GM21367 (cell line): Measurements from ENCODE around the gene ATP9A.
"Not testable (repeated sequence)": the region's sequence is repeated elsewhere in the genome, so short reads cannot be mapped to it uniquely, and the experiment has no call there.

ENCODE experiments used
- ATAC-seq: cut with Tn5 transposase; IDR thresholded peaks from one replicate; pipeline ENCODE4 v1.9.1; 2021; ENCODE audit not compliant: unreplicated experiment

ATP9A gene

GRCh38 chr20:51578145-51578459 lies 190.1 kb downstream of the ATP9A start:
- no peak for ATAC-seq

GRCh38 chr20:51577432-51578144 lies 190.6 kb downstream of the ATP9A start:
- ATAC-seq = no peak

GRCh38 chr20:51575486-51575885 lies 192.7 kb downstream of the ATP9A start:
- no peak for ATAC-seq

GRCh38 chr20:51574248-51575033 lies 193.7 kb downstream of the ATP9A start:
- no peak for ATAC-seq

GRCh38 chr20:51573576-51574243 lies 194.5 kb downstream of the ATP9A start:
- no peak for ATAC-seq

- ATAC-seq = no peak
Observed at GRCh38 chr20:51571460-51571794, 196.8 kb downstream of the ATP9A start.

- no peak for ATAC-seq
Observed at GRCh38 chr20:51570739-51571459, 197.3 kb downstream of the ATP9A start.

GRCh38 chr20:51569815-51570738 lies 198.1 kb downstream of the ATP9A start:
- no peak for ATAC-seq

GRCh38 chr20:51568533-51568932 lies 199.7 kb downstream of the ATP9A start:
- ATAC-seq = not testable (repeated sequence)

- no peak for ATAC-seq
Observed at GRCh38 chr20:51567622-51568021, 200.6 kb downstream of the ATP9A start.

- ATAC-seq = no peak
Observed at GRCh38 chr20:51566594-51566993, 201.6 kb downstream of the ATP9A start.

GRCh38 chr20:51565298-51566144 lies 202.7 kb downstream of the ATP9A start:
- ATAC-seq = no peak

- no peak for ATAC-seq
Observed at GRCh38 chr20:51563486-51564332, 204.5 kb downstream of the ATP9A start.

GRCh38 chr20:51563174-51563485 lies 205.1 kb downstream of the ATP9A start:
- ATAC-seq = no peak

- ATAC-seq = no peak
Observed at GRCh38 chr20:51562332-51563173, 205.6 kb downstream of the ATP9A start.

GRCh38 chr20:51562027-51562331 lies 206.2 kb downstream of the ATP9A start:
- no peak for ATAC-seq

GRCh38 chr20:51560550-51561307 lies 207.5 kb downstream of the ATP9A start:
- ATAC-seq = no peak
